Mammary epithelial cell (primary cell): ENCODE results near the gene WDR59.

Source experiments
- EZH2 ChIP-seq: IDR thresholded peaks from 2 replicates; pipeline ENCODE4 v1.6.1; 2012; ENCODE audit warnings: low read length, inconsistent platforms, borderline replicate concordance
- TF ChIP-seq, protein P1 (sequence below), 2 donors: IDR thresholded peaks in 1 of 2; conservative IDR thresholded peaks in 1 of 2; 2 replicates each; pipeline ENCODE4 v1.5.1; 2011 to 2012; ENCODE audit warnings: inconsistent platforms in 2 of 2, low read length in 2 of 2, mild to moderate bottlenecking in 2 of 2, control low read depth in 1 of 2, low read depth in 1 of 2; ENCODE audit not compliant: insufficient read depth in 1 of 2; ENCODE audit errors: extremely low read depth in 1 of 2

DNA sequence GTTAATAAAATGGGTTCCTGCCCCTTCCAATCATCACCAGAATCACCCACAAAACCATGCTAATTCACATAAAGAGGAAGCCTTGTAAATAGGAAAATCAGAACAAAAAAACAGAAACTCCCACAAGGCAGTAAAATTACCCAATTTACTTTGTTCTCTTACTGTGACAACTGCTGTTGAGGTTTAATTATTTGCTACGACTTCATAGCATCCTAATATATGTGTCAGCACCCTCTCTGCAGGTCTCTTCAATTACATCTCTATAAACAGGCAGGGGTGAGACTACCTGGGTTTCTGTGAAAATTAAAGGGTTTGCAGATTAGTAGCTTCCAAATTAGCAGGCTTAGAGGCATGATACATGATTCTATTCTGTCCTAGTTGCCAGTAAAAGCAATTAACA is 2.7 kb downstream of the WDR59 start:
- TF ChIP-seq, protein P1, sequence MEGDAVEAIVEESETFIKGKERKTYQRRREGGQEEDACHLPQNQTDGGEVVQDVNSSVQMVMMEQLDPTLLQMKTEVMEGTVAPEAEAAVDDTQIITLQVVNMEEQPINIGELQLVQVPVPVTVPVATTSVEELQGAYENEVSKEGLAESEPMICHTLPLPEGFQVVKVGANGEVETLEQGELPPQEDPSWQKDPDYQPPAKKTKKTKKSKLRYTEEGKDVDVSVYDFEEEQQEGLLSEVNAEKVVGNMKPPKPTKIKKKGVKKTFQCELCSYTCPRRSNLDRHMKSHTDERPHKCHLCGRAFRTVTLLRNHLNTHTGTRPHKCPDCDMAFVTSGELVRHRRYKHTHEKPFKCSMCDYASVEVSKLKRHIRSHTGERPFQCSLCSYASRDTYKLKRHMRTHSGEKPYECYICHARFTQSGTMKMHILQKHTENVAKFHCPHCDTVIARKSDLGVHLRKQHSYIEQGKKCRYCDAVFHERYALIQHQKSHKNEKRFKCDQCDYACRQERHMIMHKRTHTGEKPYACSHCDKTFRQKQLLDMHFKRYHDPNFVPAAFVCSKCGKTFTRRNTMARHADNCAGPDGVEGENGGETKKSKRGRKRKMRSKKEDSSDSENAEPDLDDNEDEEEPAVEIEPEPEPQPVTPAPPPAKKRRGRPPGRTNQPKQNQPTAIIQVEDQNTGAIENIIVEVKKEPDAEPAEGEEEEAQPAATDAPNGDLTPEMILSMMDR (conservative IDR thresholded peaks at IDR 0.05 in 1 of 2, IDR thresholded peaks at IDR 0.05 in 1 of 2; ENCODE audit: extremely low read depth in 1 of 2, insufficient read depth in 1 of 2, low read depth in 1 of 2, low read length in 2 of 2) = no peak
- no peak for TF ChIP-seq EZH2
